Stomach smooth muscle (tissue), 2 donors: ENCODE results near the gene ACTR1B.

ENCODE experiments used
- H3K27ac ChIP-seq: one replicate; pipeline ENCODE4 v1.7.0; 2013; ENCODE audit warnings: mild to moderate bottlenecking, low read length, inconsistent platforms
- H3K27me3 ChIP-seq, 2 donors: one replicate each; pipeline ENCODE4 v1.7.0; 2013; ENCODE audit warnings: low read length in 2 of 2; ENCODE audit not compliant: insufficient read depth in 2 of 2, control insufficient read depth in 1 of 2
- H3K36me3 ChIP-seq, 2 donors: one replicate each; pipeline ENCODE4 v1.7.0; 2013; ENCODE audit warnings: low read length in 2 of 2; ENCODE audit not compliant: control insufficient read depth in 2 of 2, insufficient read depth in 2 of 2
- H3K4me1 ChIP-seq: one replicate; pipeline ENCODE4 v1.7.0; 2013; ENCODE audit warnings: low read length; ENCODE audit not compliant: control insufficient read depth, insufficient read depth
- H3K4me3 ChIP-seq, 2 donors: one replicate each; pipeline ENCODE4 v1.7.0; 2013; ENCODE audit warnings: low read length in 2 of 2
- H3K9ac ChIP-seq, 2 donors: one replicate each; pipeline ENCODE4 v1.7.0; 2013; ENCODE audit warnings: low read length in 2 of 2, mild to moderate bottlenecking in 1 of 2
- H3K9me3 ChIP-seq, 2 donors: one replicate each; pipeline ENCODE4 v1.7.0; 2013; ENCODE audit warnings: low read length in 2 of 2; ENCODE audit not compliant: control insufficient read depth in 2 of 2
- donor health status: healthy.
- donor health status: Pancreatic carcinoma.

The ACTR1B gene

DNA sequence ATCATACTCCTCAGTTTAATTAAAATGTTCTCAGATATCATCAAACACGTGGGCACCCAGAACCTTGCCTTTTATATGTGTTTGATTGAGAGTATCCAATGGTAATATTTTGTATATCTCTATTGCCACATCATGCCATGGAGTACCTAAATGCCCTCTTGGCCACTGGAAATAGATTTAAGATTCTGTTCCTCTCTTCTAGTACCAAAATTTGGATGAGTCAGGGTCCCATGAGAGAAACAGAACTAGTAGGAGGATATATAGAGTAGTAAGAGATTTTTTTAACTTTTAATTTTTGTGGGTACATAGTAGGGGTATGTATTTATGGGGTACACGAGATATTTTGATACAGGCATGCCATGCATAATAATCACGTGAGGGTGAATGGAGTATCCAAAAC is 39.9 kb upstream of the ACTR1B start:
- no peaks in the 10 kb centered on the region for H3K9me3 ChIP-seq
- no peak overlapping the region for H3K27ac ChIP-seq
- H3K4me3 ChIP-seq: no peak overlapping the region
- no peaks in the 10 kb centered on the region for H3K36me3 ChIP-seq
- H3K27me3 ChIP-seq: peaks cover 0 to 3% of the 10 kb centered on the region in 2 donors
- no peaks in the 10 kb centered on the region for H3K4me1 ChIP-seq
- no peak overlapping the region for H3K9ac ChIP-seq

DNA sequence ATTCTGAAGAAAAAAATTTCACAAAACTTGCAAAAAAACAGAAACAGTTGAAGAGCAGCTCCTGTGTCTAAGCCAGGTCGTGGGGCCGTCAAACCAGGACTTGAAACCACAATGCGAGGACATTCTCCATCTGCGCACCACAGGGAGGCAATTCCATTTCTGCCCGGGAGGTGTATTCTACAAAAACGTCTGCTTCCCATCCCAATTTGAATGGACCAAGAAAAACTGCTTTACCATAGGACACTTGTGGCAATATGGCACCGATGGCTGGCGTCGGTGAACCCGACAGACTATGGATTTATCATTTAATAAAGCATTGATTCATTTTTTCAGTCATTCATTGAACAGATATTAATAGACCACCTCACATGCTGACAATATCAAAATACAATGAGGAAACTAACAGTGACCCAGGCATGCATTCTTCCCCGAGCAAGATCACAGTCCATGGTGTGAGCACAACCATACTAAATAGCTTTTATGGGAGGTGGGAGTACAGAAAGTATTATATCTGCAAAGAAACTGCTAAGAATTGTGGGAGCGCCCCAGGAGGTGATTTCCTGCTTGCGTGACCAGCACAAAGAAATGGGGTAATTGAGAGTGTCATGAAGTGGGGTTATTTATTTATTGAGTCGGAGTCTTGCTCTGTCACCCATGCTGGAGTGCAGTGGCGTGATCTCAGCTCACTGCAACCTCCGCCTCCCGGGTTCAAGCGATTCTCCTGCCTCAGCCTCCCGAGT is 39.1 kb upstream of the ACTR1B start:
- Histone ChIP-seq H3K4me1 (no peaks in the 10 kb centered on the region), H3K9me3 (no peaks in the 10 kb centered on the region), H3K36me3 (no peaks in the 10 kb centered on the region), H3K9ac (no peak overlapping the region), H3K27ac (no peak overlapping the region), H3K4me3 (no peak overlapping the region), H3K27me3 (no peaks in the 10 kb centered on the region)

DNA sequence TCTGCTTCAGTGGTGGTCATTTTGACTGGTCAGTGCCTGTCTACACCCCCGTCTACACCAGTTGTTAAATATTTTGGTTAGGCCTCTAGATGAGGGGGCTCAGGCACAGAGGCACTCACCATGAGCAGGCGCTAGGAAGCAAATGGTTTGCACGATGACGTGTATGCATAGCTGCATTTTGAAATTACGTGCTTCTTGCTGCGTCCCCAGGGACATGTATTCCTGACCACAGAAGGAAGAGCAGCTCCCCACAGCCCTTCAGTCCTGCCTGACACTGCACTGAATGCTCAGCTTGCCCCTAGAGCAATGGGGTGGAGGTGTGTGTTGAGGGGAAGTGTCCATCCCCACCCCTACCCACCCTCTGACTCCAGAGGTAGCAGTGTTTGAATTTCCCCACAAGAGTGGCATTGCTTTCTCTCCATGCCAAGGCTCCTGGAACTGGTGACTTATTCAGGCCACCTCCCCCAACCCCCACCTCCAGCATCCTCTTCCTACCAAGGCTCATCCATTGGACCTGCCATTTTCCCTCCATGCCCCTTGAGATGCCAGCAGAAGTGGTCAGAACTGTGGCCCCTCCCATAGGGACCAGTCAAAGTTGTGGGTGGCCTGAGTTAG is 38.1 kb upstream of the ACTR1B start:
- Histone ChIP-seq H3K9ac (no peak overlapping the region), H3K9me3 (no peaks in the 10 kb centered on the region), H3K4me3 (no peak overlapping the region), H3K4me1 (no peaks in the 10 kb centered on the region), H3K36me3 (no peaks in the 10 kb centered on the region), H3K27ac (no peak overlapping the region), H3K27me3 (no peaks in the 10 kb centered on the region)

DNA sequence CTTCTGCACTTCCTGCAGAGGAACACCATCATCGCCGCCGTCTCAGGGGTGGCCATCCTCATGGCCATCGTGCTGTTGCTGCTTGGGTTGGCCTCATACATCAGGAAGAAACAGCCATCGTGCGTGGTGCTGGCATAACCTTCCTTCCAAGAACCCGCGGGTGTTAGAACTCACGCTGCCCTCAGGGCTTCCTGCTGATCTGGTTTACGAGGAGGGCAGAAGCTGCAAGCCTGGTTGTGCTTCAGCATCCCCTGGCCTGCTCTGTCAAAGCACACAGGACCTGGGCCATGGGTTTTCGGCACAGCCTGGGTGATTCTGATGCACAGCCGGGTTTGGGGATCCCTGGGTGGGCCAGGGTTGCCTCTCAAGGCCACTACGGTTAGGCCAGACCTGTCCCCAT is 37.3 kb upstream of the ACTR1B start:
- Histone ChIP-seq H3K4me1 (no peaks in the 10 kb centered on the region), H3K27me3 (no peaks in the 10 kb centered on the region), H3K4me3 (no peak overlapping the region), H3K9me3 (no peaks in the 10 kb centered on the region), H3K9ac (no peak overlapping the region), H3K36me3 (no peaks in the 10 kb centered on the region), H3K27ac (no peak overlapping the region)

DNA sequence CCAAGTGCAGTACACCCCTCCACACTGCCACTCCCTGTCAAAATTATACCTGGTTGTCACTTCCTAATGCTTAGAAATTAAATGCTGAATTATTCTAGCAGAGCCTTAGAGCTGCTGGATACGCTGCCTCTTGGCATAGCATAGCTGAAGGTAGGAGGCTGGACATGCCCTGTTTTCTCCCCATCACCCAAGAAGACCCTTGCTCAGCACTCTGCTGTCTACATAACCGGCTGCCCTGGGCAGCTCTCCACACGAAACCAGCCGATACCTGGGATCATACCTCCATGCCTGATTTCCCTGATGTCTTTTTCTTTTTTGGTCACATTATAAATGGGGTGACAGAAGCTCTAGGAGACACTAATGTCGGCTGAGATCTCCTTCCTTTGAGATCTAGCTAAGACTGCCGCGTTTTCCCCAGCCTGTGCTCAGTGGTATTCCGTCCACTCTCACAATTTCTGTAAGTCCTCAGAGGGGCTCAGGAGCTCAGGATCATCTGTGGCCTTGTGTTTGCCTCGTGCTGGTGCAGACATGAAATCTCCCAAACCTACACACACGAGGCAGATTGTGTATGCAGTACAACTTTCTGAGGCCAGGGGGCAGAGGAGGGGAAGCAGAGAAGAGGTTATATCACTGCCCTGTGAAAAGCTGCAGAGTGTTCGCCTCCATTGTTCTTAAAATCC is 36.1 kb upstream of the ACTR1B start:
- Histone ChIP-seq H3K9ac (no peak overlapping the region), H3K36me3 (no peaks in the 10 kb centered on the region), H3K4me3 (no peak overlapping the region), H3K9me3 (no peaks in the 10 kb centered on the region), H3K27me3 (no peaks in the 10 kb centered on the region), H3K4me1 (no peaks in the 10 kb centered on the region), H3K27ac (no peak overlapping the region)

DNA sequence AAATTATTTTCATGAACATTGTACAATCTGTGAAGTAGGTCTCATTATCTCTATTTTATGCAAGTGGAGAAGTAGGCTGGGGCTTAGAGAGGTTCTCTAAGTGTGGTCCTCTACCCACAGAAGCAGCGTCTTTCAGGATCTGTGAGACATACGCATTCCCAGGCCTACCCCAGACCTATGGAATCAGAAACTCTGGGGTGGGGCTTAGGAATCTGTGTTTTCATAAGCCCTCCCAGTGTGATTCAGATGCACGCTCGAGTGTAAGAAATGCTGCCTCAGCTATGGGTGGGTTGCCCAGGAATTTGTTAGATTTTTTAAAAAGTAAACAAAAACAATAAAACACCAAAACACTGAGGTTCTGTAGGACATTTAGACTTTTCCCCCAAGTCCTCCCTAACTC is 34.7 kb upstream of the ACTR1B start:
- no peaks in the 10 kb centered on the region for H3K27me3 ChIP-seq
- H3K36me3 ChIP-seq: no peaks in the 10 kb centered on the region
- no peaks in the 10 kb centered on the region for H3K9me3 ChIP-seq

DNA sequence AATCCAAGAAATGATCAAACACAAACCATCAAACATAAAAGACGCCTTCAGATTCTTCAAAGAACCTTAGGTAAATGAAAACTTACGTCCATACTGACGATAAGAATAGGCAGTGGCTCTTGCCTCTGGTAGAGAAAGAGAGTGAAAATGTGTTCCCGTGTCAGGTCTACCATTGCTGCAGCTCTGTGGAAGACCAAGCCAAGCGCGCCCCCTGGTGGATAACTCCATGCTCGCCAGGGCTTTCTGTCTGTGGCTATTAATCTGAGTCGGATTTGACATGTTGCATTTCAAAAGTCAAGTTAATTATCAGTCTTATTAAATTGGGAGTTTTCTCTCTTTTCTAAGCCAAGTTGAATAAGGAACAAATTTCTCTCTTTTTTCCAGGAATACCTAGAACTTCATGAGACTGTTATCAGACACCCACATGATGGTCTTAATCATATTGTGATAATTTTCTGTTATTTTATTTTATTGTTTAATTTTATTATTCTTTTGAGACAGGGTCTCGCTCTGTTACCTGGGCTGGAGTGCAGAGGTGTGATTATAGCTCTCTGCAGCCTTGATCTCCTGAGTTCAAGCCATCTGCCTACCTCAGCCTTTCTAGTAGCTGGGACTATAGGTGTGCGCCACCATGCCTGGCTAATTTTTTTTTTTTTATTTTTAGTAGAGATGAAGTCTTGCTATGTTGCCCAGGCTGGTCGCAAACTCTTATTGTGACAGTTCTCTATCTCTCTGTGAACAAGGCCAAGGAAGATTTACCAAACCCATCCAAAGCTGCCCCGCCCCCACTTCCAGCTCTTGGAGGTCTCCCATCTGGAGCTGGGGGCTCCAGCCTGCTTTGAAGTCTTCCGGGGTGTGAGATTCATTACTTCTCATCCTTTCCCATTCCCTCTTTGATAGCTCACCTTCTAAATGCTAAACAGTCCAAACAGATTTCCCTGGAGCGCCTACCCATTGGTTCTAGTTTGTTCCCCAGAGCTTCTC is 33.7 kb upstream of the ACTR1B start:
- Histone ChIP-seq H3K9me3 (no peaks in the 10 kb centered on the region), H3K36me3 (no peaks in the 10 kb centered on the region), H3K27ac (no peak overlapping the region), H3K27me3 (no peaks in the 10 kb centered on the region), H3K4me3 (no peak overlapping the region), H3K4me1 (no peaks in the 10 kb centered on the region), H3K9ac (no peak overlapping the region)

More for the DNA sequence above, 34.7 kb upstream of the ACTR1B start:
- H3K4me1 ChIP-seq: no peaks in the 10 kb centered on the region
- H3K9ac ChIP-seq: no peak overlapping the region
- H3K27ac ChIP-seq: no peak overlapping the region
- H3K4me3 ChIP-seq: no peak overlapping the region

DNA sequence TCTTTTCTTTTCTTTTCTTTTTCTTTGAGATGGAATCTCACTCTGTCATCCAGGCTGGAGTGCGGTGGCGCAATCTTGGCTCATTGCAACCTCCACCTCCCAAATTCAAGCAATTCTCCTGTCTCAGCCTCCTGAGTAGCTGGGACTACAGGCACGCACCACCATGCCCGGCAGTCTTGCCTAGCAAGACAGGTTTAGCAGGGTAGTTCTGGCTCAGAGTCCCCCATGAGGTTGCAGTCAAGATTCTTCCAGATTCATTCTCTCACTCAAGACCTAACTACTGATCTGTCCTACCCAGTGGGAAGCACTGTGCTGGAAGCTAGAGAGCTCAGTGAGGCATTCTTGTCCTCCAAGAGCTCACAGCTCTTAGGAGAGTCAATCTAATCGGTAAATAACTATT is 31.9 kb upstream of the ACTR1B start:
- Histone ChIP-seq H3K36me3 (no peaks in the 10 kb centered on the region), H3K4me3 (no peak overlapping the region), H3K9ac (no peak overlapping the region), H3K27ac (no peak overlapping the region), H3K4me1 (no peaks in the 10 kb centered on the region), H3K9me3 (no peaks in the 10 kb centered on the region), H3K27me3 (no peaks in the 10 kb centered on the region)

DNA sequence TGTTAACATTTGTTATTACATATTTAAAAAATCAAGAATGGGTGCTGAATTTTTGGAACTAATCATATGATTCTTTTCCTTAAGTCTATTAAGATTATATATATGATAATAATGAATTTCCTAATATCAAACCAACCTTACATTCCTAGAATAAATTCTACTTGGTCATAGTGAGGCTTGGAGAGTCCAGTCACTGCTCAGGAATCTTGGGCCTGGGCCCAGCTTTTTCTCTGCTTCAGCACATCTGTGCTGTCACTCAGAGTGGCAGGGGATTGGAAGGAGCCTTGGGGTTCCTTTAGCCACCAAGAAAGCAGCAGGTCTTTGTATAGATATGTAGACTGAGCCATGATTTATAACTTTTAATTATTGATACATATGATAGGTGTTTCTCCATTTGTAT is 29.6 kb upstream of the ACTR1B start:
- Histone ChIP-seq H3K27ac (no peak overlapping the region), H3K36me3 (no peaks in the 10 kb centered on the region), H3K9me3 (no peaks in the 10 kb centered on the region), H3K4me3 (no peak overlapping the region), H3K27me3 (no peaks in the 10 kb centered on the region), H3K9ac (no peak overlapping the region), H3K4me1 (no peaks in the 10 kb centered on the region)

DNA sequence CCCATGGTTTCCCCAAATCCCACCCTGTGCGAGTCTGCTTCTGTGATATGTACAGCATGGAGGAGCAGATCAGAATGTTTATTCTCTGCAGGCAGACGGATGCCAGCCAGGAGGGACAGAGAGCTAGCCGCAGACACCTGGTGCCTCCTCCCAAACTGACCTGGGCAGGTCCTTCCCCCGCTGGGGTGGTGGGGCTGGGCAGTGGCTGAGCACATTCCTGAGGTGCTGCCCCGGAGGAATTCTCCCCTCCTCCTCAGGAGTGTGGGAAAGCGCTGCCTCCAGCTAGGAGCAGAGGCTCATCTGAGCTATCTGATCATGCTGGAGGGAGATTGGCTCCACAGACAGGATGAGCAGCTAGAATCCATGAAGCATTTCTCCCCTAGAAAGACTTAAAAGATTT is 27.3 kb upstream of the ACTR1B start:
- Histone ChIP-seq H3K27ac (no peak overlapping the region), H3K9me3 (no peaks in the 10 kb centered on the region), H3K27me3 (no peaks in the 10 kb centered on the region), H3K36me3 (no peaks in the 10 kb centered on the region), H3K9ac (no peak overlapping the region), H3K4me3 (no peak overlapping the region), H3K4me1 (no peaks in the 10 kb centered on the region)
